HTR-8/SVneo (cell line): ENCODE measurements around the gene JMJD8.
"Not testable (repeated sequence)": the region's sequence is repeated elsewhere in the genome, so short reads cannot be mapped to it uniquely, and the experiment has no call there.

Experiments used
- DNase-seq: peaks from one replicate; pipeline ENCODE4 v3.0.0; 2011; ENCODE audit warnings: low spot score, mixed read lengths; ENCODE audit not compliant: insufficient read length
- FAIRE-seq: peaks from 2 replicates; lab custom pipeline; 2011; peaks lifted over from hg19 to GRCh38; lab: Jason Lieb, UNC

Gene JMJD8

GRCh38 chr16:693766-694165, 9.6 kb upstream of the JMJD8 start:
- DNase-seq (no peak), FAIRE-seq (no peak)

- DNase-seq (no peak), FAIRE-seq (no peak)
These were observed 9.2 kb upstream of the JMJD8 start for GRCh38 chr16:693364-693763.

GRCh38 chr16:692356-693108, 8.4 kb upstream of the JMJD8 start:
- DNase-seq (no peak), FAIRE-seq (no peak)

DNA sequence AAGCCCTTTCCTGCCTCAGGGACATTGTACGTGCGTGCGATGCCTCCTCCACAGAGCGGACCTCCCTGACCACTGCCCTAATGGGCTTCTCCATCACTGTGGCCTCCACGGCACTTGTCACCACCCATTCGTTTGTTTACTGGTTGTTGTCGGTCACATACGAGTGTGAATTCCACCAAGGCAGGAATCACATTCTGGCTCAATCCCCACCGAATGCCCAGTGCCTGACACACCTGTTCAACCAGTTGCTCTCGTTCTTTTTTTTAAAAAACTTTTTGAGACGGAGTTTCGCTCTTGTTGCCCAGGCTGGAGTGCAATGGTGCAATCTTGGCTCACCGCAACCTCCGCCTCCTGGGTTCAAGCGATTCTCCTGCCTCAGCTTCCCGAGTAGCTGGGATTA, 7.1 kb upstream of the JMJD8 start:
- not testable (repeated sequence) for DNase-seq, FAIRE-seq

- FAIRE-seq = no peak
- no peak for DNase-seq
These were observed 5.2 kb upstream of the JMJD8 start for GRCh38 chr16:689175-689897.

- FAIRE-seq (no peak), DNase-seq (no peak)
These were observed 3.4 kb upstream of the JMJD8 start for GRCh38 chr16:687499-687898.

DNA sequence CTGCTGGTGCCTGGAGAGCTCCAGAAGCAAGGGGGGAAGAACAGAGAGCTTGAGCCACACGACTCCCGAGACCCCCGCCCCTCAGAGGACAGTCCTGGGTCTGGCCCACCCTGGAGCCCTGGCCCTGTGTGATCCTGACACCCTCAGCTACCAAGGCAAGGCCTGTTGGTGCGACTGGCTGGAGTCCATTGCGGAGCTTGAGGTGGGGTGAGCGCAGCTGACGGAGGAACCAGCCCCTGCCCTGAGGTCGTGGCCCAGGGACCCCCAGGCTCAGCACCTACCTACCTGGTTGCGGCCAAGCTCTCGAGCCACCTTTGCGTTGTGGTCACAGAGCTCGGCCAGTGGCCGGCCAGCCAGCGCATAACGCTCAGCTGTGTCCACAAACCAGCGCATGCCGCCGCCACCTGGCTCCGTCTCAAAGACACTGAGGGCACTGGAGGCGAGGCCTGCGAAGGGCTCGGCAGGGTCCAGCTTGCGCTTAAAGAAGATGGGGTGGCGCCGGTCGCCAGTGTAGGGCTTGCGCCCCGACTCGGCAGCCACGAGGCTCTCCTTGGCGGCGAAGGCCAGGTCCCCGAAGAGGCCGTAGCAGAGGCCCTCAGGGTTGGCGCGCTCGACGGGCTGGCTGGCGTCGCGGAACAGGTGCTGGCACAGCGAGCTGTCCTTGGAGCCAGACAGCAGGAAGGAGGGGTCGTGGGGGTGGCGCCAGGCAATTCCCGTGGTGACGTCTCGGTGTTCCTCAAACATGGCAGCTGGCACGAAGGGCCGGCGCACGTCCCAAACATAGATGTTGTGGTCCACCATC, 2.5 kb upstream of the JMJD8 start:
- no peak for DNase-seq
- no peak for FAIRE-seq

DNA sequence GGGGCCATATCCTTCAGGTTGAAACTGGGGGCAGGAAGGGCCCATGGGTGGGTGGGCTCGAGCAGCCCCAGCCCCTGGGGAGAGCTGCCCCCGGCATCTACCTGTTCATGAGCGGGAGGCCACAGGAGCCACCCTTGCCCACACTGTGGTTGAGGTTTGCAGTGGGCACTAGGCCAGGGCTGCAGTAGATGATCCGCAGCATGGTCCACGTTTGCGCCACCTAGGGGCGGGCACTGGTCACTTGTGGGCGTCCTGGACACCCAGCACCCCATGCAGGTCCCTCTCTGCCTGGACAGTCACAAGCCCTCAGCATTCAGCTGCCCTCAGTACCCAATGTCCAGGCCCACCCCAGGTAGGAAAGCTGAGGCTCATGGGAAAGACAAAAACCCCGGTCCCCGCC, 1.8 kb upstream of the JMJD8 start:
- no peak for DNase-seq
- no peak for FAIRE-seq

GRCh38 chr16:684961-685696, 995 bp upstream of the JMJD8 start:
- FAIRE-seq (no peak), DNase-seq (no peak)

- DNase-seq = no peak
- FAIRE-seq = peak; percentile 44
These were observed 601 bp downstream of the JMJD8 start for GRCh38 chr16:683396-684070.

DNA sequence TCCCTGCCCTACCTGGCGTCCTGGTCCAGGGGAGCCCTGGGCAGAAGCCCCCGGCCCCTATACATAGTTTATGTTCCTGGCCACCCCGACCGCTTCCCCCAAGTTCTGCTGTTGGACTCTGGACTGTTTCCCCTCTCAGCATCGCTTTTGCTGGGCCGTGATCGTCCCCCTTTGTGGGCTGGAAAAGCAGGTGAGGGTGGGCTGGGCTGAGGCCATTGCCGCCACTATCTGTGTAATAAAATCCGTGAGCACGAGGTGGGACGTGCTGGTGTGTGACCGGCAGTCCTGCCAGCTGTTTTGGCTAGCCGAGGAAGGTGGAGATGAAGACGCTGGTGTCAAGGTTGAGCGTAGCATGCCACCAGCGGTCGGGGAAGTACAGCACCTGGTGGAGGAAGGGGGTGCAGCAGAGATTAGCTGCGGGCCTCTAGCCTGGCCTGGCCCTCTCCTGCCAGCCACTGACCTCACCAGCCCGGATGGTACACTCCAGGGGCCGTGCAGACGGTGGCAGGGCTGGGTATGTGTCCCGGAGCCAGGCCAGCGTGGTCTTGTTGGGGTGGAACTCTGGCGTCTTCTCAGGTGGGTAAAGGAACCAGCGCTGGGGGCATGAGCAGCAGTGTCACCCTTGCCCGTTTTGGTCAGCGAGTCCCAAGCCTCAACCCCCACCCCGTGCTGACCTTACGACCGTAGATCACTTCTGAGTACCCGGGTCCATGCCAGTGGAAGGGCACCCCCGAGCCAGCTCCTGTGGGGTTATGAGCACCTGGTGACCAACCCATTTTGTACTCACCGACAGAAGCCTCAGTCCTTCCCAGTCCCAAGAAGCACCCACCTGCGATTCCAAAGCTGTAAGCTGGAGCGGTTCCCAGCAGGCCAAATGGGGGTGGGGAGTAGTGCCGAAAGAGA, 1.4 kb downstream of the JMJD8 start:
- FAIRE-seq (peak; percentile 62), DNase-seq (no peak)

DNA sequence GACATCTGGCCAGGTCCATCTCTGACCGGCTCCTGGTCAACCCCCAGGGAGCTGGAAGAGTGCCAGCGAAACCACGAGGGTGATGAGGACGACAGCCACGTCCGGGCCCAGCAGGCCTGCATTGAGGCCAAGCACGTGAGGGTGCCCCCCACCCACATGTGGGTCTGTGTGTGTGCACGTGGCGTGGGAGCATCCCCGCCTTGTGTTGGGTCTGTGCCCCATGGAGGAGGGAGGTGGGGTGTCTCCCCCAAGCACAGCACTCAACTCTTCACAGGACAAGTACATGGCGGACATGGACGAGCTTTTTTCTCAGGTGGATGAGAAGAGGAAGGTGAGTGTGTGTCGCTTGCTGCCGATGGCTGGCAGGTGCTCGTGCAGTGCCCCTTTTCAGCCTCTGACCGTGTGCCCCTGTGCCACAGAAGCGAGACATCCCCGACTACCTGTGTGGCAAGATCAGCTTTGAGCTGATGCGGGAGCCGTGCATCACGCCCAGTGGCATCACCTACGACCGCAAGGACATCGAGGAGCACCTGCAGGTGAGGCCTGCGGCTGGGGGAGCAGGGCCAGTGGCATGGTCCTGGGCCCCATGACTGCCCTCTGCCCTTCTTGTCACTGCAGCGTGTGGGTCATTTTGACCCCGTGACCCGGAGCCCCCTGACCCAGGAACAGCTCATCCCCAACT, 2.2 kb downstream of the JMJD8 start:
- no peak for DNase-seq
- FAIRE-seq = no peak

DNA sequence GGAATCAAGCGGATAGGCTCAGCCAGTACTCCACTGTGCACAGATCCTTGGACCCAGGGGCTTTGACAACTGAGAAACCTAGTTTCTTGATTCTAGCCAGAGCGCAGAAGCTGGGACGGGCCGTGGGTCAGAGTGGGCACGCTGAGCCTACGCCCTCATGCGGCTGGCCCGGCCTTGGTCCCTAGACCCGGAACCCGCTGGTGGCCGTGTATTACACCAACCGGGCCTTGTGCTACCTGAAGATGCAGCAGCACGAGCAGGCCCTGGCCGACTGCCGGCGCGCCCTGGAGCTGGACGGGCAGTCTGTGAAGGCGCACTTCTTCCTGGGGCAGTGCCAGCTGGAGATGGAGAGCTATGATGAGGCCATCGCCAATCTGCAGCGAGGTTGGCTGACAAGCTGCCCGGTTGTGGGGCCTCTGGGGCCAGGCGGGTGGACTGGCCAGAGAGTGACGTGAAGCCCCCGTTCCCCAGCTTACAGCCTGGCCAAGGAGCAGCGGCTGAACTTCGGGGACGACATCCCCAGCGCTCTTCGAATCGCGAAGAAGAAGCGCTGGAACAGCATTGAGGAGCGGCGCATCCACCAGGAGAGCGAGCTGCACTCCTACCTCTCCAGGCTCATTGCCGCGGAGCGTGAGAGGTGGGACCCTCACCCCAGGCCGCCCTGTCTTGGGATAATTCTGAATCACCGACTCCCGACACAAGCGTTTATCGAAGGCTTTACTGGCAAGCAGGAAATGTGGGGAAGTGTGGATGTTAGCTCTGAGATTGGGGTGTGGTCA, 3.0 kb downstream of the JMJD8 start:
- DNase-seq = no peak

GRCh38 chr16:680625-680945, 3.5 kb downstream of the JMJD8 start:
- DNase-seq (no peak), FAIRE-seq (no peak)

More for the DNA sequence above, 3.0 kb downstream of the JMJD8 start:
- FAIRE-seq = no peak

DNA sequence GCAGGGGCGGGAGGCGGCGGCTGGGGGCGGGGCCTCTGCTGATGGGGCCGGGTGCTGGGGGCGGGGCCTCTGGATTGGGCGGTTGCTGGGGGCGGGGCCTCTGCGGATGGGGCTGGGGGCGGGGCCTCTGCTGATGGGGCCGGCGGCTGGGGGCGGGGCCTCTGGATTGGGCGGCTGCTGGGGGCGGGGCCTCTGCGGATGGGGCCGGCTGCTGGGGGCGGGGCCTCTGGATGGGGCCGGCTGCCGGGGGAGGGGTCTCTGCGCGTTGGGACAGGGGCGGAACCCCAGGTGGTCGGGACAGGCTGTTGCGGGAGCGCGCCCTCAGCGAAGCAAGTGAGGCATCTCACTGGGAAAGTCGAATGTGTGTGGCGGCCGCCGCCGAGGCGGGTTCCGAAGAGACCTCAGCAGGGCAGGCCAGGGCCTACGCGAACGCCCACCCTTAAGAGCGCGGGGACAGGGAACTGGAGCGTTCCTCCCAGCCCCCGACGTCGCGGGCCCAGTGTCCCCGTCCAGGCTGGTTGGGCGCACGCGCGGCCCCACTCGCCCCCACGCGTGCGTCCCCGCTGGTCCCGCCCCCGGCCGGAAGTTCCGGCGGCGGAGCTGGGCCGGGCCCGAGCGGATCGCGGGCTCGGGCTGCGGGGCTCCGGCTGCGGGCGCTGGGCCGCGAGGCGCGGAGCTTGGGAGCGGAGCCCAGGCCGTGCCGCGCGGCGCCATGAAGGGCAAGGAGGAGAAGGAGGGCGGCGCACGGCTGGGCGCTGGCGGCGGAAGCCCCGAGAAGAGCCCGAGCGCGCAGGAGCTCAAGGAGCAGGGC, 4.1 kb downstream of the JMJD8 start, which contains the start of gene STUB1:
Gene STUB1, plus strand, starts transcription at position 597 of the 811 bp plus-strand sequence. Its CDS starts 116 bp downstream, at position 713.
- peak; percentile 81 for FAIRE-seq
- DNase-seq = peak; percentile 79
